Measurements from ENCODE around the gene OCLN. TPM values are rescaled to one million over a fixed set of nuclear protein-coding genes. Genes with fewer than 3 reads are reported as not detected.

The OCLN gene
- total and polyA plus RNA-seq, 9 of the 15 experiments (the other 6 are each of a cell fraction or from before 2014, with no cell fraction given): 0.05 to 0.29 (median 0.15) TPM

- DNase-seq (ENCODE audit: extremely low read depth in 1 of 4, low spot score in 3 of 4) (no peak), ATAC-seq (no peak), FAIRE-seq (no peak)
- Histone ChIP-seq H3K4me2 (ENCODE audit: insufficient read depth, low read length) (no peak overlapping the region), H3K9me3 (replicated peaks; ENCODE audit: control insufficient read depth, insufficient read depth, low read depth, low read length) (no peaks in the 10 kb centered on the region), H3K36me3 (ENCODE audit: control insufficient read depth, insufficient read depth, low read length) (no peaks in the 10 kb centered on the region), H3K4me3 (no peak overlapping the region), H3K9me1 (ENCODE audit: control insufficient read depth, insufficient read depth, low read length) (no peaks in the 10 kb centered on the region), H3K79me2 (ENCODE audit: control insufficient read depth, insufficient read depth, low read length) (no peaks in the 10 kb centered on the region), H2AFZ (ENCODE audit: low read depth, low read length) (no peak overlapping the region), H3K27me3 (ENCODE audit: control insufficient read depth in 2 of 2, insufficient read depth in 2 of 2, low read length in 2 of 2) (peaks cover 20 to 25% of the 10 kb centered on the region in 2 experiments), H4K20me1 (replicated peaks; ENCODE audit: control insufficient read depth, insufficient read depth, low read length) (no peaks in the 10 kb centered on the region), H3K9ac (ENCODE audit: insufficient read depth in 1 of 2, low read depth in 2 of 2, low read length in 2 of 2) (no peak overlapping the region), H3K4me1 (replicated peaks in 1 of 2; ENCODE audit: control insufficient read depth in 2 of 2, insufficient read depth in 2 of 2, low read length in 2 of 2) (no peaks in the 10 kb centered on the region; a peak in 1 of 5 replicates), H3K27ac (ENCODE audit: extremely low read depth, low read depth, low read length) (no peak overlapping the region)
- intact Hi-C loops (cut with micrococcal nuclease): no loop called here
- CTCF ChIA-PET (ENCODE audit: low intra/inter-chr PET ratio): no interaction called here
- POLR2A ChIA-PET: interaction anchor here (1.2 kb wide), 1 partner anchor 11 kb away, joined by 3 read pairs; no protein-coding TSS in a partner anchor
- BruUV-seq (replicated peaks): no TSS peak
- 2% methylated on average over 5 of the region's 5 CpGs for WGBS (ENCODE audit: insufficient coverage, low coverage, missing lambda C conversion rate)
- in situ Hi-C loops (cut with MboI): loop anchor here (25.0 kb wide), 1 partner anchor 909 kb away; no protein-coding TSS in a partner anchor
- TF ChIP-seq NR2C1 (IDR thresholded peaks at IDR 0.05) (no peak), NR2C1 (tag; IDR thresholded peaks at IDR 0.05) (no peak), ZNF584 (CRISPR knock-in tag; IDR thresholded peaks at IDR 0.05; ENCODE audit: low read depth) (no peak), MNT (conservative IDR thresholded peaks at IDR 0.05) (no peak), BRCA1 (IDR thresholded peaks at IDR 0.05) (no peak), BRCA1 (CRISPR knock-in tag; IDR thresholded peaks at IDR 0.05) (no peak), ZNF583 (CRISPR knock-in tag; IDR thresholded peaks at IDR 0.05) (no peak), ZNF398 (CRISPR knock-in tag; IDR thresholded peaks at IDR 0.05) (no peak), MEF2A (IDR thresholded peaks at IDR 0.05; ENCODE audit: control insufficient read depth, low read depth, low read length) (no peak), CEBPG (CRISPR knock-in tag; IDR thresholded peaks at IDR 0.05) (no peak), CEBPG (tag; conservative IDR thresholded peaks at IDR 0.05 in 1 of 2, IDR thresholded peaks at IDR 0.05 in 1 of 2) (no peak), HMBOX1 (IDR thresholded peaks at IDR 0.05) (no peak), MBD2 (IDR thresholded peaks at IDR 0.05; ENCODE audit: borderline replicate concordance, low read depth) (no peak)
These were observed 35.4 kb downstream of the OCLN start for GRCh38 chr5:69528035-69528434.

Measured in K562 (cell line).